ENCODE measurements around the gene SERPIND1.

Gene SERPIND1

DNA sequence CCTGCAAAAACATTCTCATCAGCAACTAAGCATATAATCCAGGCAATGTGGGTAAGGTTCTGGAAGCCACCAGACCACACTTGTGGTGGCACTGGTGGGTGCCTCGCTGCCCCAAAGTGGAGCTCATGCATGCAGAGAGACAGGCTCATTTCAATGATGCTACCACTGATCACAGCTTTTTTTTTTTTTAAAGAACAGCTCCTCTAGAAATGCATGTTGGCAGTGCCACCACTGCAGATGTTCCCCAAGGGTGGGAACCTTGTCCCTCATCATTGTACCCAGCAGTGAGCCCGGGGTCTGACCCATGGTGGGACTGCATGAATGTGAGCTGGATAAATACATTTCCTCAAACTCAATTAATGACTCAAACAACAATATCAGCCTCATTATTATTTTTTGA lies 31.1 kb upstream of the SERPIND1 start:
- CTCF ChIA-PET = interaction anchor here (0.5 to 2.3 kb wide), 21 partner anchors 12 to 325 kb away, joined by 3 to 11 read pairs (median 4); partner anchors contain the start of gene SERPIND1

DNA sequence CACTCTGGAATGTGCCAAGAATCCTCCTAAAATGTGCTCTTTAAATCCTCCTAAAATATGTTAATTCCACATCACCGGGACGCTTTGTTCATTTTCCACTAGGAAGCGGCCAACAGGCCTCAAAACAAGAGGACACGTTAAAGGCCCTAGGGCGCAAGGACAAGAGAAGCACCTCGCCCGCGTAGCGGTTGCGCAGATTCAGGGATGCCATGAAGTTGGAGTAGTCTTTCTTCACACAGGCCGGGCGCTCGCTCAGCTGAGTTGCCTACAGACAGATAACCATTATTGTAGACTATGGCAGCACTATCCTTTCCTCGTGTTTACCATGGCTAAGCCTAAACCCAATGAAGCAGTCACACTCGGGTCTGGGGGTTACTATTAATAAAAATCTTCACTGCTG lies 29.5 kb upstream of the SERPIND1 start:
- ChIA-PET CTCF (no interaction called here), POLR2A (no interaction called here)
- no peak overlapping the region for H3K4me3 ChIP-seq (ENCODE audit: low read depth, low read length)
- no peaks in the 10 kb centered on the region for H3K4me1 ChIP-seq (ENCODE audit: control insufficient read depth, insufficient read depth, low read length)
- H3K36me3 ChIP-seq (ENCODE audit: control insufficient read depth in 2 of 2, insufficient read depth in 1 of 2, low read length in 2 of 2) = peaks cover 0 to 82% of the 10 kb centered on the region in 2 experiments; a peak in 2 of 3 replicates
- no peak overlapping the region for H3K27ac ChIP-seq (ENCODE audit: extremely low read depth, low read depth, low read length)
- no peaks in the 10 kb centered on the region for H3K9me3 ChIP-seq (ENCODE audit: control insufficient read depth, insufficient read depth, low read depth, low read length)
- TF ChIP-seq IKZF3 (tag by site-specific recombination; IDR thresholded peaks at IDR 0.05) (no peak), ZFP41 (tag by site-specific recombination; IDR thresholded peaks at IDR 0.05; ENCODE audit: borderline replicate concordance) (no peak), ZNF394 (tag by site-specific recombination; IDR thresholded peaks at IDR 0.05; ENCODE audit: borderline replicate concordance) (no peak), ZNF221 (tag by site-specific recombination; IDR thresholded peaks at IDR 0.05; ENCODE audit: borderline replicate concordance) (no peak), ZNF707 (tag by site-specific recombination; IDR thresholded peaks at IDR 0.05) (no peak), ZNF626 (tag by site-specific recombination; IDR thresholded peaks at IDR 0.05) (no peak), GLIS1 (tag by site-specific recombination; IDR thresholded peaks at IDR 0.05) (no peak), ZNF561 (tag by site-specific recombination; IDR thresholded peaks at IDR 0.05; ENCODE audit: borderline replicate concordance) (no peak)
- TF ChIP-seq, protein P1, sequence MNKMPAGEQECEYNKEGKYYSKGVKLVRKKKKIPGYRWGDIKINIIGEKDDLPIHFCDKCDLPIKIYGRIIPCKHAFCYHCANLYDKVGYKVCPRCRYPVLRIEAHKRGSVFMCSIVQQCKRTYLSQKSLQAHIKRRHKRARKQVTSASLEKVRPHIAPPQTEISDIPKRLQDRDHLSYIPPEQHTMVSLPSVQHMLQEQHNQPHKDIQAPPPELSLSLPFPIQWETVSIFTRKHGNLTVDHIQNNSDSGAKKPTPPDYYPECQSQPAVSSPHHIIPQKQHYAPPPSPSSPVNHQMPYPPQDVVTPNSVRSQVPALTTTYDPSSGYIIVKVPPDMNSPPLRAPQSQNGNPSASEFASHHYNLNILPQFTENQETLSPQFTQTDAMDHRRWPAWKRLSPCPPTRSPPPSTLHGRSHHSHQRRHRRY (tag by site-specific recombination; IDR thresholded peaks at IDR 0.05) = no peak
- TF ChIP-seq, protein P2, sequence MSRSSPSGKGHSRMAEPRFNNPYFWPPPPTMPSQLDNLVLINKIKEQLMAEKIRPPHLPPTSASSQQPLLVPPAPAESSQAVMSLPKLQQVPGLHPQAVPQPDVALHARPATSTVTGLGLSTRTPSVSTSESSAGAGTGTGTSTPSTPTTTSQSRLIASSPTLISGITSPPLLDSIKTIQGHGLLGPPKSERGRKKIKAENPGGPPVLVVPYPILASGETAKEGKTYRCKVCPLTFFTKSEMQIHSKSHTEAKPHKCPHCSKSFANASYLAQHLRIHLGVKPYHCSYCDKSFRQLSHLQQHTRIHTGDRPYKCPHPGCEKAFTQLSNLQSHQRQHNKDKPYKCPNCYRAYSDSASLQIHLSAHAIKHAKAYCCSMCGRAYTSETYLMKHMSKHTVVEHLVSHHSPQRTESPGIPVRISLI (tag by site-specific recombination; IDR thresholded peaks at IDR 0.05) = no peak

More for the DNA sequence above, 31.1 kb upstream of the SERPIND1 start:
- Histone ChIP-seq H3K4me3 (ENCODE audit: low read depth, low read length) (no peak overlapping the region), H3K4me1 (ENCODE audit: control insufficient read depth, insufficient read depth, low read length) (no peaks in the 10 kb centered on the region), H3K36me3 (ENCODE audit: control insufficient read depth in 2 of 2, insufficient read depth in 1 of 2, low read length in 2 of 2) (peaks cover 0 to 76% of the 10 kb centered on the region in 2 experiments; a peak in 2 of 3 replicates), H3K9me3 (ENCODE audit: control insufficient read depth, insufficient read depth, low read depth, low read length) (no peaks in the 10 kb centered on the region), H3K27ac (ENCODE audit: extremely low read depth, low read depth, low read length) (no peak overlapping the region)
- POLR2A ChIA-PET = interaction anchor here (0.6 kb wide), 1 partner anchor 1116 kb away, joined by 6 read pairs; no protein-coding TSS in a partner anchor
- no peak for TF ChIP-seq FEZF1 (tag by site-specific recombination; IDR thresholded peaks at IDR 0.05)
- TF ChIP-seq KLF16 (tag by site-specific recombination; IDR thresholded peaks at IDR 0.05) = no peak

DNA sequence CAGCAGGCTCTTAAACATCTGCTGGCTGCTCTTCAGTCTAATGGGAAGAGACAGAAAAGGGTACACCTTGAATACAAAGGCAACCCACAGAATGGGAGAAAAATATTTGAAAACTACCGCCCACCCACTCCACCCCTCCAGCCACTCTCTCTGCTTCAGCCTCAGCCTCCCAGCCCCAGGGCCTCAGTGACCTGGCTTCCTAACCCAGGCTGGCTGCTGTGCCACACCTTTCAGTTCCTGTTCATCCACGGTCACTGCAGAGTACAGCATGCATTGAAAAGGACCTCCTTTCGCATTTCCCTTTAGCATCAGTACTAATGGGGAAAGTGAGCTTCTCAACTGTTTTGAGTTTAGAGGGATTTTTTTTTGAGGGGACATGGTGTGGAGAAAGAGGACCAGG lies 28.8 kb upstream of the SERPIND1 start:
- TF ChIP-seq, protein P3, sequence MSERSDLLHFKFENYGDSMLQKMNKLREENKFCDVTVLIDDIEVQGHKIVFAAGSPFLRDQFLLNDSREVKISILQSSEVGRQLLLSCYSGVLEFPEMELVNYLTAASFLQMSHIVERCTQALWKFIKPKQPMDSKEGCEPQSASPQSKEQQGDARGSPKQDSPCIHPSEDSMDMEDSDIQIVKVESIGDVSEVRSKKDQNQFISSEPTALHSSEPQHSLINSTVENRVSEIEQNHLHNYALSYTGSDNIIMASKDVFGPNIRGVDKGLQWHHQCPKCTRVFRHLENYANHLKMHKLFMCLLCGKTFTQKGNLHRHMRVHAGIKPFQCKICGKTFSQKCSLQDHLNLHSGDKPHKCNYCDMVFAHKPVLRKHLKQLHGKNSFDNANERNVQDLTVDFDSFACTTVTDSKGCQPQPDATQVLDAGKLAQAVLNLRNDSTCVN (tag by site-specific recombination; optimal IDR thresholded peaks at IDR 0.05) = no peak
- TF ChIP-seq ZSCAN23 (tag by site-specific recombination; IDR thresholded peaks at IDR 0.05) (no peak), ZNF501 (tag by site-specific recombination; IDR thresholded peaks at IDR 0.05) (no peak), ZNF146 (tag by site-specific recombination; IDR thresholded peaks at IDR 0.05) (no peak), ZNF514 (tag by site-specific recombination; IDR thresholded peaks at IDR 0.05) (no peak), ZNF155 (tag by site-specific recombination; IDR thresholded peaks at IDR 0.05) (no peak)
- TF ChIP-seq, protein P4, sequence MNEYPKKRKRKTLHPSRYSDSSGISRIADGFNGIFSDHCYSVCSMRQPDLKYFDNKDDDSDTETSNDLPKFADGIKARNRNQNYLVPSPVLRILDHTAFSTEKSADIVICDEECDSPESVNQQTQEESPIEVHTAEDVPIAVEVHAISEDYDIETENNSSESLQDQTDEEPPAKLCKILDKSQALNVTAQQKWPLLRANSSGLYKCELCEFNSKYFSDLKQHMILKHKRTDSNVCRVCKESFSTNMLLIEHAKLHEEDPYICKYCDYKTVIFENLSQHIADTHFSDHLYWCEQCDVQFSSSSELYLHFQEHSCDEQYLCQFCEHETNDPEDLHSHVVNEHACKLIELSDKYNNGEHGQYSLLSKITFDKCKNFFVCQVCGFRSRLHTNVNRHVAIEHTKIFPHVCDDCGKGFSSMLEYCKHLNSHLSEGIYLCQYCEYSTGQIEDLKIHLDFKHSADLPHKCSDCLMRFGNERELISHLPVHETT (tag by site-specific recombination; IDR thresholded peaks at IDR 0.05) = no peak
- no peak overlapping the region for H3K27ac ChIP-seq (ENCODE audit: extremely low read depth, low read depth, low read length)
- POLR2A ChIA-PET = no interaction called here
- H3K4me1 ChIP-seq (ENCODE audit: control insufficient read depth, insufficient read depth, low read length) = no peaks in the 10 kb centered on the region
- peaks cover 0 to 88% of the 10 kb centered on the region in 2 experiments; a peak in 2 of 3 replicates for H3K36me3 ChIP-seq (ENCODE audit: control insufficient read depth in 2 of 2, insufficient read depth in 1 of 2, low read length in 2 of 2)
- H3K9me3 ChIP-seq (ENCODE audit: control insufficient read depth, insufficient read depth, low read depth, low read length) = no peaks in the 10 kb centered on the region
- H3K4me3 ChIP-seq (ENCODE audit: low read depth, low read length) = no peak overlapping the region
- CTCF ChIA-PET = interaction anchor here (0.6 to 2.0 kb wide), 2 partner anchors 39 to 482 kb away, joined by 3 to 5 read pairs; no protein-coding TSS in a partner anchor

Data from HEK293 (cell line).